Endodermal cell (in vitro differentiated cells): ENCODE data around the gene LRP11. TPM values are rescaled to one million over a fixed set of nuclear protein-coding genes. Genes with fewer than 3 reads are reported as not detected.

Experiments used
- DNase-seq: peaks from one replicate; pipeline ENCODE4 v3.0.0-alpha.2; 2017
- H3K27ac ChIP-seq: 2 replicates; pipeline ENCODE4 v1.5.1; 2013; ENCODE audit warnings: mild to moderate bottlenecking, low read depth, low read length, moderate library complexity
- H3K27me3 ChIP-seq: 2 replicates; pipeline ENCODE4 v1.6.1; 2013; ENCODE audit warnings: mild to moderate bottlenecking, low read length, moderate library complexity; ENCODE audit not compliant: insufficient read depth, control insufficient read depth, poor library complexity, severe bottlenecking
- H3K36me3 ChIP-seq: 2 replicates; pipeline ENCODE4 v1.7.0; 2013; ENCODE audit warnings: mild to moderate bottlenecking, low read length, moderate library complexity; ENCODE audit not compliant: control insufficient read depth, insufficient read depth
- H3K4me1 ChIP-seq: one replicate; pipeline ENCODE4 v1.7.0; 2013; ENCODE audit warnings: low read length; ENCODE audit not compliant: control insufficient read depth, insufficient read depth
- H3K4me3 ChIP-seq: 2 replicates; pipeline ENCODE4 v1.5.1; 2013; ENCODE audit warnings: mild to moderate bottlenecking, low read length, moderate library complexity
- H3K9ac ChIP-seq: 2 replicates; pipeline ENCODE4 v1.6.1; 2013; ENCODE audit warnings: mild to moderate bottlenecking, low read length, moderate library complexity; ENCODE audit not compliant: poor library complexity, severe bottlenecking; ENCODE audit errors: extremely low read depth
- H3K9me3 ChIP-seq: 2 replicates; pipeline ENCODE4 v1.6.1; 2013; ENCODE audit warnings: mild to moderate bottlenecking, low read length, moderate library complexity; ENCODE audit not compliant: control insufficient read depth
- H3K27ac Mint-ChIP-seq: 2 replicates; pipeline ENCODE4 v1.8.0; 2020; ENCODE audit warnings: mixed read lengths
- H3K27me3 Mint-ChIP-seq: 2 replicates; pipeline ENCODE4 v1.8.0; 2021; ENCODE audit warnings: mild to moderate bottlenecking, mixed read lengths; ENCODE audit not compliant: insufficient read depth
- H3K36me3 Mint-ChIP-seq: 2 replicates; pipeline ENCODE4 v1.8.0; 2020; ENCODE audit warnings: low read depth, mixed read lengths
- H3K4me1 Mint-ChIP-seq: 2 replicates; pipeline ENCODE4 v1.8.0; 2020; ENCODE audit warnings: mixed read lengths
- H3K4me3 Mint-ChIP-seq: 2 replicates; pipeline ENCODE4 v1.8.0; 2020; ENCODE audit warnings: mild to moderate bottlenecking, moderate library complexity, mixed read lengths
- H3K9me3 Mint-ChIP-seq: 2 replicates; pipeline ENCODE4 v1.8.0; 2020; ENCODE audit warnings: mild to moderate bottlenecking, mixed read lengths
- CTCF ChIP-seq: fragments of 200-600 bp; sonication (generic); conservative IDR thresholded peaks from 2 replicates; pipeline ENCODE4 v1.5.0; 2021; ENCODE audit warnings: antibody characterized with exemption, mild to moderate bottlenecking
- WGBS, 2 experiments: methylation state at CpG; one replicate each; pipeline versions ENCODE4 v1.1.5 to v1.1.7; 2013; ENCODE audit warnings: missing lambda C conversion rate in 2 of 2, mixed read lengths in 1 of 2; ENCODE audit not compliant: insufficient coverage in 1 of 2, insufficient read length in 1 of 2; 5-methylcytosine and 5-hydroxymethylcytosine counted together
- total RNA-seq, 2 donors: library from RNA; stranded (reverse); fragmentation: NEBNext Ultra II Directional in 1 of 2; extraction: Animal tissue kit (Norgen Biotek cat#: 25700) in 1 of 2; gene quantifications; 2 replicates in 1 of 2; 3 replicates in 1 of 2; pipeline ENCODE4 v1.2.1, GENCODE V29; 2021

Gene LRP11
- total RNA-seq, 2 donors from 2014 or later: 3.6 to 6.0 TPM

DNA sequence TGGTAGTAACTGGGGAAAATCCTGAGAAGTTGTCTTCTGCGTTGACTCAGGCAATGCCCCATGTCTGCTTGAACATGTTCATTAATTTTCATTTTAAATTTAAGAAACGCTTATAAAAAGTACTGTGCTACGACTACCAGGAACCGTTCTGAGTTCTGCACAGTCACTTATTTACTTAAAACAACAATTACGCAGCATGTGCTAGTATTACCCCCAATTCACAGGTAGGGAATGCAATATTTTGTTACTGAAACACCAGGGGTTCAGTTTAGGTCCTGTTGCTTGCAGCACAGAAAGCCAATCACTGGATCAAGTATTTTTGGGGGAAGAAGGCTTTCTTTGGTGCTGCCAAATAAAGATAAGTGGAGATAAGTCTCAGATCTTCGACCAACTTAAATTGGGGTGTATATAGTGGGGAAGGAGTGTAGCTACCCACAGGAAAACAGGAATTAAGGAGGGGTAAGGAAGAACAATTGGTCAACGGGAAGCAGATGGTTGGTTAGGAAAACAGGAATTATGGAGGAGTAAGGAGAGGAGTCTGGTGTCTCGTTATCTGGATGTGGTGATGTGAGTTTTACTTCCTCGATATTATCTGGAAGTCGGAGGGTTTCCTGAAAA lies 5.2 kb upstream of the LRP11 start:
- Histone ChIP-seq H3K9me3 (peaks cover 11% of the 10 kb centered on the region), H3K4me3 (no peak overlapping the region), H3K4me1 (no peaks in the 10 kb centered on the region), H3K36me3 (no peaks in the 10 kb centered on the region), H3K9ac (no peak overlapping the region), H3K27me3 (peaks cover 21% of the 10 kb centered on the region), H3K27ac (no peak overlapping the region)
- WGBS, 2 experiments: 92 to 99% methylated on average over 10 of the region's 10 CpGs
- no peak for TF ChIP-seq CTCF
- Mint-ChIP-seq H3K27me3 (peaks cover 15% of the 10 kb centered on the region), H3K27ac (no peak overlapping the region), H3K36me3 (no peaks in the 10 kb centered on the region), H3K4me1 (peaks cover 3% of the 10 kb centered on the region), H3K9me3 (peaks cover 4% of the 10 kb centered on the region), H3K4me3 (no peak overlapping the region)
- DNase-seq: no peak

DNA sequence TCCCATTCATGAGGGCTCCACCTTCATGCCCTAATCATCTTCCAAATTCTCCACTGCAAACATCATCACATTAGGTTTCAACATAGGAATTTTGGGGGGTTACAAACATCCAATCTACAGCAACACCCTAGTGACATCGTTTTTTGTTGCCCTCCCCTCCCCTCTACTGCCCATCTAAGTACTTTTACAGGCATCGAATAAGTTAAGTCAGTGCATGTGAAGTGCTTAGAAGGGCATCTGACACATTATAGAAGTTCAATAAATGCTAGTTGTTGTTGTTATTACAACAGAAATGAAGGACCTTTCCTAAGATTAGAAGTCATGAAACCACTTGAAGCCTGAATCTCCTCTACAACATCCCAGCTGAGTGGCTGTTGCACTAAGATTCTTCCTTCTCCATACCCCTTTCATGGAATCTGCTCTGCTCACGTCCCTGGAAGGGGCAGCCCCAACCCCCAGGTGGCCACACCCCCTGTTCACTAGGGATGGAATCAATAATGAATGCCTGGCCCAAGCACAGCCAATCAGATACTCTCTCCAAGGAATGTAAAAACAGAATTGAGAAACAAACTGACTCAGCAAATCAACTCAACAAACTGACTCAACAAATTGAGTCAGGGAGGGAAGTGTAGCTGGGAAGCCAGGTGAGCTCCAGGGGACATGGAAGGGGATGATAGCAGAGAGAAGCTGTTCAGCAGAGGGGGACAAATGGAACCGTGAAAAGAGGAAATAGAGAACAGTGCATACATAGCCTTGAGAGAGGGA lies 3.9 kb upstream of the LRP11 start:
- peaks cover 11% of the 10 kb centered on the region for H3K9me3 ChIP-seq
- H3K36me3 ChIP-seq: no peaks in the 10 kb centered on the region
- no peak overlapping the region for H3K4me3 ChIP-seq
- Mint-ChIP-seq H3K9me3 (peaks cover 4% of the 10 kb centered on the region), H3K27me3 (peaks cover 9% of the 10 kb centered on the region), H3K36me3 (no peaks in the 10 kb centered on the region), H3K4me1 (peaks cover 3% of the 10 kb centered on the region), H3K27ac (no peak overlapping the region), H3K4me3 (no peak overlapping the region)
- no peak overlapping the region for H3K9ac ChIP-seq
- H3K27me3 ChIP-seq: peaks cover 22% of the 10 kb centered on the region
- H3K4me1 ChIP-seq: no peaks in the 10 kb centered on the region
- no peak overlapping the region for H3K27ac ChIP-seq
- WGBS, 2 experiments: 50 to 70% methylated on average over 1 to 4 of the region's 4 CpGs
- TF ChIP-seq CTCF: no peak
- DNase-seq: peak; percentile 82

- Histone ChIP-seq H3K36me3 (no peaks in the 10 kb centered on the region), H3K4me3 (peak overlapping the region; percentile 71), H3K27ac (no peak overlapping the region), H3K9me3 (no peaks in the 10 kb centered on the region), H3K9ac (no peak overlapping the region), H3K27me3 (peaks cover 46% of the 10 kb centered on the region), H3K4me1 (no peaks in the 10 kb centered on the region)
- Mint-ChIP-seq H3K27ac (peak overlapping the region; percentile 74), H3K36me3 (no peaks in the 10 kb centered on the region), H3K27me3 (peaks cover 38% of the 10 kb centered on the region), H3K4me3 (peak overlapping the region; percentile 53), H3K4me1 (peaks cover 18% of the 10 kb centered on the region), H3K9me3 (no peaks in the 10 kb centered on the region)
- peak; percentile 72 for TF ChIP-seq CTCF
- 28% methylated on average over 15 to 23 of the region's 23 CpGs for WGBS, 2 experiments
- DNase-seq: no peak
Measured at GRCh38 chr6:149864578-149865535, 698 bp upstream of the LRP11 start.
